Measurements from ENCODE around the gene KLF6.

- TF ChIP-seq CTCF (conservative IDR thresholded peaks at IDR 0.05 in 1 of 2, IDR thresholded peaks at IDR 0.05 in 1 of 2; ENCODE audit: low read depth in 1 of 2, low read length in 2 of 2) (no peak), EZH2 (IDR thresholded peaks at IDR 0.05; ENCODE audit: low read length, missing control alignments) (no peak)
These were observed 2.8 kb upstream of the KLF6 start for GRCh38 chr10:3787816-3788215.

Data from fibroblast of lung (primary cell).